ENCODE measurements around the gene ANKH.
"Not testable (repeated sequence)": the region's sequence is repeated elsewhere in the genome, so short reads cannot be mapped to it uniquely, and the experiment has no call there.

ANKH gene

GRCh38 chr5:14871214-14872069, at the start of gene ANKH:
Gene ANKH (minus strand): TSS chr5:14871778. CDS start chr5:14871447, 331 bp downstream.
- peak; percentile 77 for DNase-seq (ENCODE audit: low spot score)

GRCh38 chr5:14920121-14920520, 48.5 kb upstream of the ANKH start:
- no peak for DNase-seq (ENCODE audit: low spot score)

GRCh38 chr5:14919106-14919505, 47.5 kb upstream of the ANKH start:
- DNase-seq (ENCODE audit: low spot score), result not testable (repeated sequence)

GRCh38 chr5:14917719-14918118, 46.1 kb upstream of the ANKH start:
- no peak for DNase-seq (ENCODE audit: low spot score)

GRCh38 chr5:14915291-14915952, 43.8 kb upstream of the ANKH start:
- no peak for DNase-seq (ENCODE audit: low spot score)

- no peak for DNase-seq (ENCODE audit: low spot score)
Observed at GRCh38 chr5:14914623-14915260, 43.2 kb upstream of the ANKH start.

GRCh38 chr5:14914193-14914592, 42.6 kb upstream of the ANKH start:
- DNase-seq (ENCODE audit: low spot score), result no peak

- DNase-seq (ENCODE audit: low spot score), result no peak
Observed at GRCh38 chr5:14913096-14913495, 41.5 kb upstream of the ANKH start.

- DNase-seq (ENCODE audit: low spot score), result no peak
Observed at GRCh38 chr5:14912206-14912605, 40.6 kb upstream of the ANKH start.

- no peak for DNase-seq (ENCODE audit: low spot score)
Observed at GRCh38 chr5:14909369-14909768, 37.8 kb upstream of the ANKH start.

- DNase-seq (ENCODE audit: low spot score), result no peak
Observed at GRCh38 chr5:14908172-14908571, 36.6 kb upstream of the ANKH start.

GRCh38 chr5:14906628-14907027, 35.0 kb upstream of the ANKH start:
- DNase-seq (ENCODE audit: low spot score), result no peak

- no peak for DNase-seq (ENCODE audit: low spot score)
Observed at GRCh38 chr5:14902826-14903560, 31.4 kb upstream of the ANKH start.

GRCh38 chr5:14901462-14902051, 30.0 kb upstream of the ANKH start:
- DNase-seq (ENCODE audit: low spot score), result no peak

GRCh38 chr5:14900693-14901461, 29.3 kb upstream of the ANKH start:
- DNase-seq (ENCODE audit: low spot score), result no peak

- no peak for DNase-seq (ENCODE audit: low spot score)
Observed at GRCh38 chr5:14896131-14896530, 24.6 kb upstream of the ANKH start.

GRCh38 chr5:14895301-14895700, 23.7 kb upstream of the ANKH start:
- DNase-seq (ENCODE audit: low spot score), result no peak

GRCh38 chr5:14894748-14895147, 23.2 kb upstream of the ANKH start:
- no peak for DNase-seq (ENCODE audit: low spot score)

- DNase-seq (ENCODE audit: low spot score), result no peak
Observed at GRCh38 chr5:14893381-14893780, 21.8 kb upstream of the ANKH start.

GRCh38 chr5:14890846-14891245, 19.3 kb upstream of the ANKH start:
- DNase-seq (ENCODE audit: low spot score), result no peak

GRCh38 chr5:14884062-14884612, 12.6 kb upstream of the ANKH start:
- no peak for DNase-seq (ENCODE audit: low spot score)
